Middle frontal gyrus (tissue), 1 donor: Measurements from ENCODE around the gene ACTL7A.
"Not testable (repeated sequence)": the region's sequence is repeated elsewhere in the genome, so short reads cannot be mapped to it uniquely, and the experiment has no call there.

Source experiments
- DNase-seq: peaks from one replicate; pipeline ENCODE4 v3.0.0-alpha.2; 2015; ENCODE audit warnings: low spot score; ENCODE audit errors: extremely low spot score

The ACTL7A gene, protein sequence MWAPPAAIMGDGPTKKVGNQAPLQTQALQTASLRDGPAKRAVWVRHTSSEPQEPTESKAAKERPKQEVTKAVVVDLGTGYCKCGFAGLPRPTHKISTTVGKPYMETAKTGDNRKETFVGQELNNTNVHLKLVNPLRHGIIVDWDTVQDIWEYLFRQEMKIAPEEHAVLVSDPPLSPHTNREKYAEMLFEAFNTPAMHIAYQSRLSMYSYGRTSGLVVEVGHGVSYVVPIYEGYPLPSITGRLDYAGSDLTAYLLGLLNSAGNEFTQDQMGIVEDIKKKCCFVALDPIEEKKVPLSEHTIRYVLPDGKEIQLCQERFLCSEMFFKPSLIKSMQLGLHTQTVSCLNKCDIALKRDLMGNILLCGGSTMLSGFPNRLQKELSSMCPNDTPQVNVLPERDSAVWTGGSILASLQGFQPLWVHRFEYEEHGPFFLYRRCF

DNA sequence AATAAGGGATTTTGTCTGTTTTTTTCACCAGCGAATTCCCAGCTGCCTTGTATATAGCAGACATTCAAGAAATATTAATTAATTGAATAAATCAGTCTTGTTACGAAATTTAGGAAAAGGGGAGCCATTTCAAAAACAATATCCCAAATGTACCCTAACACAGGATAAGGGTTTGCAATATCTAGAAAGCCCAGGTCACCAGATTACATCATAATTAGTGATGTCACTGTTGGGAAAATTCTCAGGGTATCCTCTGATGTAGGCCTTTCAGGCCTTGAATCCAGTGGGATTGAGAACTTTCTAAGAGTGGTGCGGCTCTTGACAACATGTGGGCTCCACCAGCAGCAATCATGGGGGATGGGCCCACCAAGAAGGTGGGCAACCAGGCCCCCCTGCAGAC, at the start of gene ACTL7A:
ACTL7A (plus strand) TSS at position 270 of the 400 bp plus-strand sequence; CDS start at position 327, 57 bp downstream.
- no peak for DNase-seq

DNA sequence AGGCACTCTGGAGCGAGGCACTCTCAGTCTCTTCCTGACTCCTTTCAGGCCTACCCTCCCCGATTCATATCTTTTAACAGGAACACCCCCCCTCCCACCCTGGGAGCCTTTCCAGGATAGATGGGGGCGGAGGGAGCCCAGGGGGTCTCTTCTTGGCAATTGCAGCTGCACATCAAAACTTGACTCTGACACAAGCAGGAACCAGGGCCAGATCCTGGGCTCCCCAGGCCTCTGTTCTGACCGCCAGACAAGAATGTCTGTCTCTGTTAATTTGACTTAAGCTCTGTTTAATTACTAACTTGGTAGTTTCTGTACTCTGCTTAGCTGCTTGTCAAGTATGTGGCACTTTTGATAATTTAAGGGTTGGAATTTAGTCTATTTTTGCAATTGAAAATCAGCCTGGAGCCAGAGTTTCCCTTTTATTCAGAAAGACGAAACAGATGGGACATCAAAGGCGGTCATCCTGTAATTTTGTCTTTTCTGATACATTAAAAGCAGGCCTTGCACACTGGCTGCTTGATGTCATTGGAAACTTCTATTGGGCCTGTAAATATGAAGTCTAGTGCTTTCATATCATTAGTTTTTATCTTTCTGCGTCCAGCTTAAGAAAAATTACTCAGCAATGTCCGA, 49.6 kb upstream of the ACTL7A start:
- DNase-seq, result no peak

DNA sequence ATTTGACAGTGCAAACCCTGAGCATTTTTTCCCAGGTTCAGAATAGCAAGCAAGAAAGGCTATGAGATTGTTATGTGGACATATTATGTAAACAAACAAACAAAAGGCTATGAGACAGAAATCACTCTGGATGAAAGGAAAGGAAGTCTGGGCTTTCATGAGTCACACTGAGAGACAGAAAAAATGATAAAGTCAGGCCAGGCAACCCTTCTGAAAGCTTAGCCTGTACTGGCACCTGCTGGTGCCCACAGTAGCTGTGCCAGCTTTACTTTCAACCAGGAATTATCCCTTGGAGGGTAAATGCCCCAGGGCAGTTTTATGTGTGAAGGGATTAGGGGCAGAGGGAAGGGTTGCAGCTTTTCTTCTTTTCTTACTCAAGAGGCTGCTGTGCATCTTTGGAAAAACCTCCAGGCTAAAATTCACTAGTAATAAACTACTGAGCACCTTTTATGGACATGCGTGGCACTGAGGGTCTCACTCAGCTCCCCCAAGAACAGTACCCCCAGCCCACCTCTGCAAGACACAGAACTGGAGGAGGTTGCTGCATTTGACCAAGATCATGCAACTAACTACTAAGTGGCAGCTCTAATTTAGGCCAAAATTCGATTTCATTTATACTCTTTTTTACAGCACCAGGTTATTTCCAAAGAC, 48.0 kb upstream of the ACTL7A start:
- DNase-seq, result no peak

DNA sequence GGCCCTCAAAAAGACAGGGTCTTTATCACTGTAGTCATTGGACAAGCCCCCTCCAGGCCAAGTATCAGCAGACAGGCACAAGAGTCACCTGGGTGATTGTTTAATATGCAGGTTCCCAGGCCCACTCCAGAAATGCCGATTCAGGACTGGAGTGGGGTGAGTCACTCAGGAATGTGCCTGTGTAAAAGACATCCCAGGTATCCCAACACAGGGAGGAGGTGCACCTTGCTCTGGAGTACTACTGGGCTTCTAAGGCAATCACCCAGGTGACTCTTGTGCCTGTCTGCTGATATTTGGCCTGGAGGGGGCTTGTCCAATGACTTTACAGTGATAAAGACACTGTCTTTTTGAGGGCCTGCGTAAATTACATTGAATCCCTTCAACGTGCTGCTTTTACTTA, 46.9 kb upstream of the ACTL7A start:
- DNase-seq, result no peak

- DNase-seq, result no peak
Observed at GRCh38 chr9:108816037-108816436, 46.0 kb upstream of the ACTL7A start.

GRCh38 chr9:108823829-108824228, 38.2 kb upstream of the ACTL7A start:
- DNase-seq, result no peak

DNA sequence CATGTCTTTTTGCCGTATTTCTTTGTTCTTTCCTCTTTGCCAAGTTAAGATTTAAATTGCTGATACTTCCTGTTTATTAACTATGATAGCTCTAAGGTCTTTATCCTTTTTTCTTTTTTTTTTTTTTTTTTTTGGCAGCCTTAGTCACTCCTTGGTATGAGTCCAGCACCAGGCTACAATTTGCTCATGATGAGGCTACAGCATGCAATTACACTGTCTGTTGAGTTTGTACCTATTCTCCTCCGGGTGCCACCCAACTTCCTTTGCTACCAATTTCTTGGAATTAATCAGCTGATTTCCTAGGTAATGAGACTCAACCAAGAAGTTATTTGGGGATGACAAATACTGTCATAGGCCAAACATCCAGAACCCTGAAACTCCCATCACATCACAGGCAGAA, 31.8 kb upstream of the ACTL7A start:
- DNase-seq, result no peak

- no peak for DNase-seq
Observed at GRCh38 chr9:108831496-108832178, 30.4 kb upstream of the ACTL7A start.

GRCh38 chr9:108832179-108832500, 29.9 kb upstream of the ACTL7A start:
- no peak for DNase-seq

DNA sequence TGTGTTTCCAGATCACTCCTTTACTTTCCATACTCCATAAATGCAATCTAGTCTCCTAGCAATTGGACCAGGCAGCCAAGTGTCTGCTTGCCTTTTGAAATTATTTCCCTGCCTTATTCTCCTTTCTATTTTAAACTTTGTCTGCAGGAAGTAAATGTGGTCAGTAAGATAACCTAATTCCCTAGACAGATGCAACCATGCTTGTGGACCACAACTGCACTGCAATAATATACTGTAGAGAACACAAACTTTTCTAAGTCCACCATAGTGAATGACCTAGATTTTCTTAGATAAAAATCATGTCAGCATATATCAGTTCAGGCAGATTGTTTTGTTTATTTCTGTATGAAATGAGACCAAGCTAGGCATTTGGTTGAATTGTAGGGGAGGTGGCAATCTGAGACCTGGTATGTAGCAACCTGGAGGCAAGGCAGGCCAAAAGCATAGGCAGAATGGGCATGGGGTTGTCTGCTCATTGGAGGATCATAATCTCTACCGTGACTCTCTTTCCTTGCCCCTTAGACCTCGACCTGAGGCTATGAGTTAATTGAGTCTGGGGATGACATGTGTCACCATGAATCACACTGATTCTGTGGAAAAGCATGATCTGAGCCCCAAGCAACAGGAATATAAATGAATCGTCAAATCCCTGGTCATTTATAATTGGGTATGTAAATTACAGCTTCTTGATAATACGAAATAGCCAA, 27.0 kb upstream of the ACTL7A start:
- no peak for DNase-seq

- no peak for DNase-seq
Observed at GRCh38 chr9:108835831-108836230, 26.2 kb upstream of the ACTL7A start.

- no peak for DNase-seq
Observed at GRCh38 chr9:108836319-108836718, 25.7 kb upstream of the ACTL7A start.

DNA sequence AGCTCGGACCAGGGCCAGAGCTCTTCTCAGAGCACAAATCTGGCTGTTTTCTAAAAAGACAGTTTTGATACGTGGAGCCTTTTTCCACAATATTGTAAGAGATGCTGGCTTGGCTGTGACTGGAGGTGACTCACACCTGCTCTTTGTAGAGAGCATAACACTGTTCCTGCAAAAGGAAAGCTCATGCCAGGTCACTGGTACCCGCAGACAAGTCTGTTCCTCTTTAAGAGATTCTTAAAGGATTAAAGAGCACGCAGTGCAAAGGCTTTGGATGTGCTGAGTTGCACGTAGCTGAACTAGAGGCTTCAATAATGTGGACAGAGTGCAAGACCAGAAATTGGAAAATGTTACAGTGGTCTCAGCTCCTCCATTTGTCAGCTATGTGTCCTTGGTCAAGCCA, 25.3 kb upstream of the ACTL7A start:
- DNase-seq, result no peak

GRCh38 chr9:108837530-108837929, 24.5 kb upstream of the ACTL7A start:
- no peak for DNase-seq

DNA sequence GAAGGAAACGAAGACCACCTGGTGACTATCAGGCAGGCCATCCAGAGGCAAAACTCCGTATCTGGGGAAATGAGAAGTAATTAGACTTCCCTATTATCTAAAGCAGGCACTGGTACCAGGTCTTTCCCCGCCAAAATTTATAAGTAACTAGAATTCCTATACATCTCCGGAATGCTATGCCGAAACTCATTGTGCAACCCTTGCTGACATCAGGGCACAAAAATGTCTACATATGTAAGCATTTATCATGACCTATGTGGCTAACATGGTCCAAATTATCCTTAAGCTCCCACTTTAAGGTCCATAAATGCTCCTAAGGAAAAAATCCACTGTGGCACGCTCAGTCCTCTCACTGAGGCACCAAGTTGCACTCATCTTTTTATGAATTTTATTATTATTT, 24.0 kb upstream of the ACTL7A start:
- no peak for DNase-seq

- DNase-seq, result not testable (repeated sequence)
Observed at GRCh38 chr9:108839561-108839960, 22.5 kb upstream of the ACTL7A start.

DNA sequence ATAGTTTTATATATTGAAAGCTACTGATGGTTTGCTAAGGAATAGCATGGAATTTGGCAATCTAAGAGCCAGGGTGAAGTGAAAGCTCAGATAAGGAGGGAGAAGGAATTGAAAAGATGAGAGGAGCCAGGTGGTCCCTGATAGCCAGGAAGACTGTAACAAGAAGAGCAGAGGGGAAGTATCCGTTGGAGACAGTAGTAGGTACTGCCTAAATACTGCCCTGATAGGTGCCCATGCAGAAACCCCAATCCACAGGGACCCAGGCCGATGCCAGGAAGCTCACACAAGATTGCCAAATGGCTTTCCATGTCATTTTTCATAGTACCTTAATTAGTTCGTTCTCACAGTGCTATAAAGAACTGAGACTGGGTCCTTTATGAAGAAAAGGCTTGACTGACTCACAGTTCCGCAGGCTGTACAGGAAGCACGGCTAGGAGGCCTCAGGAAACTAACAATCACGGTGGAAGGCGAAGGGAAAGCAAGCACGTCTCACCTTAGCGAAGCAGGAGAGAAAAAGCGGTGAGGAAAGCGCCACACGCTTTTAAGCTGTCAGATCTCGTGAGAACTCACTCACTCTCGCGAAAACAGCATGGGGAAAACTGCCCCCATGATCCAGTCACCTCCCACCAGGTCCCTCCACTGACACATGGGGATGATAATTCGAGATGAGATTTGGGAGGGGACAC, 19.3 kb upstream of the ACTL7A start:
- DNase-seq, result no peak

GRCh38 chr9:108844391-108844790, 17.7 kb upstream of the ACTL7A start:
- DNase-seq, result no peak

DNA sequence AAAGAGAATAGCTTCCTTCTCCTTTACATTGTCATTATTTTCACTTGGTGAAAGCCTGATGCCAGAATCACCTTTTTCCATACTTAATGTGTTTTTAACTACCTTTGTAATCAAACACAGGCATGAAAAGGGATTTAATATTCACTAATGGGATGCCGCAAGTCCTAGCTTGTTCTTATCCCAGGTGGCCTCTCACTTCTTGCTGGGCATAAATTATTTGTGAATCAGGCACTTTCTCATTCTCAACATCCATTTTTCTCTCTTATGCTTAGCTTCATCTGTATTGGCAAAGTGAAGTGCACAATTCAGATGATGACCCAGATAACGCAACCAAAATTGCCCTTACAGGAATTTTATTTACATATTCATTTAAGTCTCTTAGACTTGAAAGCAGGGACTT, 17.2 kb upstream of the ACTL7A start:
- DNase-seq, result no peak

GRCh38 chr9:108845507-108845906, 16.6 kb upstream of the ACTL7A start:
- no peak for DNase-seq

DNA sequence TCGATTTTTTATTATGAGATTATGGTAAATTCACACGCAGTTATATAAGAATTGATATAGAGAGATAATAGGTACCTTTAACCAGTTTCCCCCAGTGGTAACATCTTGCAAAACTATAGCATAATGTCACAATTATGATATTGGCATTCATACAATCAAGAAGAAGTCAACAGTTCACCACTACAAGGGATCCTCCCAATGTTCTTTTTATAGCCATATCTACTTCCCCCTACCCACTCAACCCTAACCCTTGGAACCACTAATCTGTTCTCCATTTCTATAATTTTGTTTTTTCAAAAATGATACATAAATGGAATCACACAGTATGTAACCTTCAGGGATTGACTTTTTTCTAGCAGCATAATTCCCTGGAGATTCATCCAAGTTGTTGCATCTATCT, 16.1 kb upstream of the ACTL7A start:
- no peak for DNase-seq
